ENCODE results near the gene GRIFIN.

The GRIFIN gene

DNA sequence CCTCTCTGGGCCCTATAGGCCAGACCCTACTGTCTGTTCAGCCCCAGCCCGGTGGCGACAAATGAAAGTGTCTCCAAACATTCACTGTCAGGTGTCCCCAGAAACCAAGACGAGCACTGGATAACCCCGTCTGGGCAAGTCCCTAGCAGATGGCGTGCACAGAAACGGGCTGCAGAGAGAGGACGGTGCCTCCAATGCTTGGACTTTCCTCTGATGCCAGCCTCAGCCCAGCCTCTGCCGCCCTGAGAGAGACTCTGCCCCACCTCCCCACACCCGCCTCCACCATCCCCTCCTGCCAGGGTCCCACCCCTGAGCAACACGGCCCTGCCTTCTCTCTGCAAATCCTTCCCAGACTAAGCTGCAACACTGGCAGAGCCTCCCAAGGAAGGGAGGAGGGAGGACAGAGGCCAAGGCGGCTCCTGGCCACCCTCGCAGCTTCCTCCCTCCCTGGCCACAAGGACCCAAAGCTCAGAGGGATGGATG is 36.0 kb upstream of the GRIFIN start:
- DNase-seq, result no peak

DNA sequence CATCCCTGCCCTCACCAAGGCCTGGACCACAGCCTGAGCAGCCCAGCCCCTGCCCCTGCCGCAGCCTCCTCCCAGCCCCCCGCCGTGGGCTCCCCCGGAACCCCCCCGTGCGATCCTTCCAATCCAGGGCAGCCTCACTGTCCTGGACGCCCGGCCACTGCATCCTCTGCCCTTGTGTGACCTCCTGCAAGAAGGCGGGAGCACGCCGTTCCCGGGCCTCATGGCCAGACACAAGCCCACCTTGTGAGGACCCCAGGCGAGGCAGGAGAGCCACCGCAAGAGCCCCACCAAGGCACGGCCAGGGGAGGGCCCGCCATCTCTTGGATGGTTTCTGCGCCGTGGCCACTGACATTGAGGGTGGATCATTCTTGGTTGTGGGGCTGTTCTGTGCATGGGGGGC is 35.6 kb upstream of the GRIFIN start:
- DNase-seq, result no peak

DNA sequence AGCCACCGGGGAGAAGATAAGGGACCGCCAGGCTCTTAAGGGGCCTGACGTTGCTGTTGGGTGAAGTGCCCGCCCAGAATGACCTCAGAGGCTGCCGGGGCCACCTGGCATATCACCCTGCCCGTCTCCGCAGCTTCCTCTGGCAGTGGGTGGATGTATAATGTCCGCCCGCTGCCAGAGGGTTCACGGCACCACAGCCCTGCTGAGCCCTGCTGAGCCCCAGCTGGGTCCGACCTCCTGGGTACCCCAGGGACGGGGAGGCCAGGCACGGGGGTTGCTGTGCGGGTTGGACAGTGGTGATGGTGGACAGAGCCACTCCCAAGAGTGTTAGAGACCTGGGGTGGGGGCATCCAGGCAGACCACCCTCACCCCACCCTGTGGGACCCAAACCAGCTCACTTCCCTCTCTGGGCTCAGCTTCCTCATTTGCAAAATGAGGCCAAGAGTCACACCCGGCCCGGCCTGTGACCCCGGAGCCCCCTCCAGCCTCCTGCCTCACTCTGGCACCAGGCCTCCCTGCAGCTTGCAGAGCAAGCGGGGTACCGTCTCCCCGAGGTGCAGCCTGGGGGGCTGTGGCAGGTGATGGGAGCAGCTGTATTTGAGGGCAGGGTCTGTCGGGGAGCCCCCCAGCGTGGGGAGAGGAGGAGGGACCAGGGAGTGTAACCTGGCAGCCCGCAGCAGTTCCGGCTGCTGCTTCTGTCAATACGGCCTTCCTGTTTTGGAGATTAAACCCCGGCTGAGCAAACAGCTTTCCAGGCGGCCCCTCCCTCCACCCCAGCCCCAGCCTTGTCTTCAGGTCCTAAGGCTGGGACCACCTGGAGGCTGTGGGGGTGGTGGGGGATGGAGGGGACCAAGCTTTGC is 34.9 kb upstream of the GRIFIN start:
- DNase-seq, result peak; percentile 63

DNA sequence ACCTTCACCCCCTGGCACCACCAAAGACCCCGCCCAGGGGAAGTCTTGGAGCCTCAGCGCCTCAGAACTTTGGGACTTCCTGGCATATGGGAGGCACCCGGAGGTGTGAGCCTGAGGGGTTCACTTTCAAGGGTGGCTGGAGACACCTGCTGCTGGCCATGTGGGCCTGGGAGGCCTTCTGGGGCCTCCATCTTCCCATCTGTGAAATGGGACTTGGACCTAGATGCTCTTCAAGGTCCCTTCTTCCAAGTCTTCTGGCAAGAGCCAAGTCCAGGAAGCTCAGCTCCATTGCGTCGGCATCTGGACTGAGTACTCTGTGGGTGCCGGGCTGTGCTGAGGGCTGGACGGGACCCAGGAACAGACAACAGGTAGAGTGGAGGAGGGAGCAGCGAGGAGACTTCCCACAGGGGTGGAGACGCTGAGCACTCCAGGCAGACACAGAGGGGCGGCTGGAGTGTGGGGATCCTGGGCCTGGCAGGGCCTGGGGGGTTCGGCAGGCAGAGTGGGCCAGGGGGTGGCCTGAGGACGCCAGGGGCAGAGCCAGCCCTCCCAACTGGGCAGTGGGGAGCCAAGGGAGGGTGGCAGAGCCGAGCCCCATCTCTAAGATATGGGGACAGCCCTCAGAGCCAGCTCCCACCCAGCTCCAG is 34.1 kb upstream of the GRIFIN start:
- no peak for DNase-seq

DNA sequence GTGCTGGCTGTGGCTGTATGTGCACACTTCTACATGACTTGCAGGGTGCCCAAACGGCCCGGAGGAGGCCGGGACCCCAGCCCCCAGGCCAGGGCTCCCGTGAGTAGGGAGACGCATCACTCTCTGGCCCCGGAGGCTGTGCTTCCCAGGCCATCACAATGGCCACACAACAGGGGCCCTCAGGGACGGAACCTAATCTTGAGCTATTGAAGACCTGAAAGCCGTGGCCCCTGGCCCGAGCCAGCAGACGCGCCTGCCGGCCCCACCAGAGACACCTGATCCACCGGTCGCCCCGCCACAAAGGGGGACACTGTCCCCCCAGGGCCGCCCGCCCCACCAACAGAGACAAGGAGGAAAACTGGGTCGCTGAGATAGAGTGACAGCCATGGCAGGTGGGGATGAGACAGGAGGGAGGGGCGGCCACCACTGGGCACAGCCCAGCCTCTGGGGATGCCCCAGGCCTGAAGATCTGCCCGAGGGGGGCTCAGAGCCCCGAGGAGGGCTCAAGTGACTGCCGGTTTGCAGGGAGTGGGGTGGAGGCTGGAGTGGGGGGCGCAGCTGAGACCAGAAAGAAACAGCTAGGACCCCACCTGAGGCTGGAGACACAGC is 33.2 kb upstream of the GRIFIN start:
- DNase-seq, result no peak

DNA sequence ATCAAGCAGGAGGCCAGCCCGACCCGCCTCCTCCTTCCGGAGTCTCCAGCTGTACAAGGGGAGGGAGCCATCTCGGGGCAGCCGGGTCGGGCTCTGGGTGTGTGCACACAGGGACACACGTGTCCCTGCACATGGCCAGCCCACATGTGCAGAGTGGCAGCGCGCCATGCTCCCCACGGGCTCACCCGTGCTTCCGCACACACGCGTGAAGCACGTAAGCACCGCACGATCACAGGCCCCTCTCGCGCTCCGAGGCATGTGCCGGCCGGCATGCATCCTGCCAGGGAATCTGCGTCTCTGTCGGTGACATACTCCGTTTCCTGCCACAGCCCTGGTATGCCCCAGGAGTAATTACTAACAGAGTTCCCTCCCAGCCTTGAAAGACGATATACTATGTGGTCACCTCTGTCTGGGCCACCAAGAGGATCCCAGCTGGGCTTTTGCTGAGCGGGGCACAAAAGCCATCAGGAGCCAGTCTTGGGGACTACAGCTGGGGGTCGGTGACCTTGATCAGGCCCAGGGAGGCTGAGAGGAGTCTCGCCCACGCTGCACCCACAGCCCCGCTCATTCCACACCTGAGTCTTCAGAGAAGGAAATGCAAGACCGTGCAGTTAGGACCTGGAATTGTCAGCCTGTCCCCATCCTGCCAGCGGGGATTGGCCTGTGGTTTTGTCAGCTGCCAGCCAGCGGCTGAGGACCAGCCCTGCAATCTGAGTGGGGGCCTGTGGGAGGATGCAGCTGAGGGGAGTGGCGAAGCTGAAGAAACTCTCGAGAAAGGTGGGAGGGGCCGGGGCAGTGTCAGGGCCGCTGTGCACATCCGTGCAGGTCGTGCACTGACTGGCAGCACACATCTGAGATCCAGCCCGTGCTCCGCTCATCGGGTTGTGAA is 32.4 kb upstream of the GRIFIN start:
- DNase-seq, result no peak

DNA sequence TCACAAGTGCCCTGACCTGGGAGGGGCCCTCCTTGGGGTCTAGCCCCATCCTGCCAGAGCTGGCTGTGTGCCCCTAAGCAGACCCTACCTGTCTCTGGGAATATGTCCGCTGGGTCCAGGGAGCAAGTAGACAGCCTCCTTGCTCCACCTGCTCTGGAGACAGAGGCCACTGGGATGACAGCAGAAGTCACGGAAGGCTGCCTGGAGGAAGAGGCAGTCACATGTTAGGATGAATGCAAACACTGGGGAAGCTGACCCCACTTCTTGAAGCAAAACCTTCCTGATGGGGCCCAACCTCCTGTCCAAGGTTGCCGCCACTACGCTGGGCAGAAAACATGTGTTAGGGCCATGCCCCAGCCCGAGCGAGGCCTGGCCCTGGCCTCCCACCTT is 31.7 kb upstream of the GRIFIN start:
- DNase-seq, result no peak

DNA sequence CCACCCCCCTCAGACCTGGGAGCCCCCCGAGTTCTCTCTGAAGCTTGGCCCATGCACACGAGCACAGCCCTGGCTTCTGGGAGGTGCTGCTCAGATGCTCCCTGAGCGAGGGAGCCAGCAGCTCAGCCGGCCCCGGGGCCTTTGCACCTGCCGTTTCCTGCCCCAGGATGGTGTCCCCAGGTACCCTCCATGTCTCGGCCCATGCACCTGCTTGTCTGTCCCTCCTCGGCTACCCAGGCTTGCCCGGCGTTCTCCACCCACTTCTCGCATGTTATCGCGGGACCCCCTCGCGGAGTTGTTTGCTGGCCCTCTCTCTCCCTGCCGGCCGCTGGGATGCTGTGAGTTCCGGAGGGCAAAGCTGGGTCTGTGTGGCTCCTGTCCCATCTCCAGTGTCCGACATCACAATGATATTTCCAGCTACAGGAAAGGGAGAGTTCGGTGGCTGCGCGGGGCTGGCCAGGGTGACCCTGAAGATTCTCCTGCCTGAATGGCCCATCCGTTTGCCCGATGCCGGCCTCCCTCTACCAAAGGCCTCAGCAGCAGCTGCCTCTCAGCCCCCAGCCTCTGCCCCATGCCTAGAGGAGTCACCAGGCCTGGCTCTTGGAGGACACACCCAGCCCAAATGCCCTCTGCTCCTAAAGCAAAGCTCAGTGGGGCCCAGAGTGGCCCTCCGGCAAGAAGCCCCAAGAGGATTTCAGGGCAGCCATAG is 31.2 kb upstream of the GRIFIN start:
- DNase-seq, result no peak

DNA sequence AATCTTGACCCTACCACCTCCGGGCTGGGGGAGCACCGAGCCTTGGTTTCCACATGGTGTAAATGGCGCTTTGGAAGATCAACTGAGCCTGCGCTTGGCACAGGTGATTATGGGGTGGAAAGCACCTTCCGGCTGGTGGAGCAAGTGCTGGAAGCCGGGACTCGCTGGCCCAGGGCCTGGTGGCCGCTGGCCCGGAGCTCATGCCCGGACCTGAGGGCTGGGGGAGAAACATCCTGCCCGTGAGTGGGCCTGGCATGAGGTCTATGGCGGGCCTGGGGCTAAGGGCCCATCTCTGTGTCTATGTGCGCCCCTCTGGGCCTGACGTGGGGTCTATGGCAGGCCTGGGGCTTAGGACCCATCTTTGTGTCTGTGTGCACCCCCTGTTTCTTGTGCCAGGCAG is 29.2 kb upstream of the GRIFIN start:
- no peak for DNase-seq

DNA sequence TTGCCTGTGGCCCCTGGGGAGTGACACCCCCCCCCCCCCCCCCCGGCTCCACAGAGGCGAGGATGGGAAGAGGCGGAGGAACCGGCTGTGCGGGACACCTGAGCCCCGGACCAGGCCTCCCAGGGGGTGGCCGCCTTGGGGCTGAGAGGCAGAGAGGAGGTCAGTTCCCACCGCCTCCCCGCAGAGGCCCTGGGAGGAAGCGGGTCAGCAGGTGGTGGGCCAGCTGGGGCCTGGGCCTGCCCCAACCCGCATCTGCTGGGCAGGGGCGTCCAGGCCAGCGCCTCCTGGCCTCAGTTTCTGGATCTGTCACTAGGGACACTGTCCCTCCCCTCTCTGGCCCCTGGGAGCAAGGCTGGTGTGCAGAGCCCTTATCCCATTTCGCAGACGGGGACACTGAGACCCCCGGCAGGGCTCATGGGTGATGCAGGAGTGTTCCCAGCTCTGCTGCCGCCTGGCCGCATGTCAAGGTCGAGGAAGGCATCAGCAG is 28.7 kb upstream of the GRIFIN start:
- no peak for DNase-seq

DNA sequence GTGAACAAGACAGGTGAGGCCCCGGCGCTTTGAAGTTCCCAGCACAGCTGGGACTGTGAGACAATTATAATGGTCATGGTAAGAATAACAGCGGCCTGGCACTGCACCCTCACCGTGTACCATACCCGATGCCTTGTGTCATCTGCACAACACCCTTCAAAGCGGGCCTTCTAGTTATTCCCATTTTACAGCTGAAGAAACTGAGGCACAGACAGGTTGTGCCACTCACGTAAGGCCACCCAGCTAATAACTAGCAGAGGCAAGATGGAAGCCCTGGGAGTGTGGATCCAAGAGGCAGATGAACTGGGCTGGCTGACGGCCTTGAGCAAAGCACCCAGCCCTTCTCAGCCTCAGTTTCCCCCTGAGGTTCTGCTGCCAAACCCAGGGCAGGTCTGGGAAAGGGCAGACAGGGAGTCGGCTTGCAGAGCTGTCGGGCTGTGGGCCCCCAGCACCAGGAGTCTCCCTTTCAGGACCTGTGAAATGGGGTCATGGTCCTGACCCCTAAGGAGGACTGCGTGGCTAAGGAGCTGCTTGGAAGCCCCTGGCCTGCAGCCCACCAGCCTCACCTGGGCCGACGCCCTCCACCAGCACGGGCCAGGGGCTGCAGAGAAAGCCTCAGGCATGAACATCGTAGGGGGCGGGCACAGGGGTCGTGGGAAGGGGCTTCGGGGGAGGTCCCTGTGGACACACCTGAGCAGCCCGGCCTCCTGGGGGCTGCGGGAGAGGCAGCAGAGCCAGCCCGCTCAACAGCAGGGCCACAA is 28.1 kb upstream of the GRIFIN start:
- no peak for DNase-seq

DNA sequence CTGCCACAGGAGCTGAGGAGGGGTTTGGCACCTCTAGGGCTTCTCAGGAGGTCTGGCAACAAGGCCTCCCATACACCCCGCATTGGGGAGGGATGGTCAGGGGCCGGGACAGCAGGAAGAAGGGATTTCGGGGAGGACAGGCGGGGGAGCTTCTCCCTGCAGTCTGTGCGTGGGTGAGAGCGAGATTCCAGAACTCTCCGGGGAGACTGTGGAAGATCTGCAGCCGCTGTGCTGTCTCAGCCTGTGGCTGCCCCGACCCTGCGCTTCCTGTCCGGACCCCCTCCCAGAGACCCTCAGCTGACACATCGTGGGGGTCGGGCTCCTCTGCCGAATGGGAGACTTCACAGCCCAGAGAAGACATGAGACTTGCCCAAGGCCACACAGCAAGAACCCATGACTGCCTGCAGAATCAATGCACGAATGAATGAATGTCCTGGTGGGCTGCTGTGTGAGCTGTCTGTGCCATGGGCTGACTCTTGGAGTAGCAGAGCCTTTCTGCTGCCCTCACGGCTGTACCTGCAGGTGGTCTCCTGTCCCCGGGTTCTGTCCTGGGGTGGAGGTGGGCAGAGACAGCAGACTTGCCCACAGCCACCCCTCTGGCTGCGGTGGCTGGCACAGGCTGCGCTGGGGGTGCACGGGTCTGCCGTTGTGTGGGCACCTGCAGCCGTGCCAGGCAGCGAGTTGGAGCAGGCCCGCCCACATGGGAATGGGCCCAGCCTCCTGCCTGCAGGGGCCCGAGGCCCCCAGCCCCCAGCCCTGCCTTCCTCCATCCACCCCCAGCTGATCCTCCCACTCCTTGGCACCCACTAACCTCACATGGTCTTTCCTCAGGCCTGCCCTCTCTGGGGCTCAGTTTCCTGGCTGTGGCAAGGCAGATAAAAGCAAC is 27.1 kb upstream of the GRIFIN start:
- no peak for DNase-seq

DNA sequence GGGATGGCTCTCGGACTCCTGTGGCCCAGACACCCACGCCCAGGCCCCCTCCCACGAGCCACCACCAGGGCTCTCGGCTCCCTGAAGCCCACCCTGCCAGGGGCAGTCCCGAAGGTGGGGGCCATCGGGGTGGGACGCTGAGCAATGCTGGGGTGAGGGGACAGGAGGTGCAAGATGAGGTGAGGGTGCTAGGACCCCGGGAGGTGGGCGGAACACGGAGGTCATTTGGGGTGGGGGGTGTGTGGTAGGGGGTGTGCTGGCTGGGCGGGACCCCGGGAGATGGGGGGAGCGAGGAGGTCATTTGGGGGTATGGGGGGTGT is 26.4 kb upstream of the GRIFIN start:
- no peak for DNase-seq

DNA sequence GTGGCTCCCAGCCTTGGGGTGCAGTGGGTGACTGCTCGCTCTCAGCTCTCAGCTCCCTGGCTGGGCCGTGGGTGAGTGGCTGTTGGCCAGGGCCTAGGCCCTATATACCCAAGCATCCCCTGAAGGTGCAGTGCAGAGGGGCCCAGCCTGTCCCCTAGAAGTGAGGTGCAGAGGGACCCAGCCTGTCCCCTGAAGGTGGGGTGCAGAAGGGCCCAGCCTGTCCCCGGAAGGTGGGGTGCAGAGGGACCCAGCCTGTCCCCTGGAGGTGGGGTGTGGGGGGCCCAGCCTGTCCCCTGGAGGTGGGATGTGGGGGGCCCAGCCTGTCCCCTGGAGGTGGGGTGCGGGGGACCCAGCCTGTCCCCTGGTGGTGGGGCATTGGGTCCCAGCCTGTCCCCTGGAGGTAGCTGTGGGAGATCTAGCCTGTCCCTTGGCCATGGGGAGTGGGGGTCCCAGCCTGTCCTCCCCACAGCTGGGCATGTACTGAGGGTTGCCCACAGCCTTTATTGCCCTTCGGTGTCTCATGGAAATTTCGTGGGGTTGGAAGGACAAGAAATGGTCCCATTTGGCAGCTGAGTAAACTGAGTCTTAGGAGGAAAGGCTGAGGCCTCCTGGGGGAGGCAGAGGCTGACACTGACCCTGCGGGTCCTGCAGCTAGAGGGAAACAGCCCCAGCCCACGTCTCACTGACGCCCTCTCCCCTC is 25.9 kb upstream of the GRIFIN start:
- no peak for DNase-seq

DNA sequence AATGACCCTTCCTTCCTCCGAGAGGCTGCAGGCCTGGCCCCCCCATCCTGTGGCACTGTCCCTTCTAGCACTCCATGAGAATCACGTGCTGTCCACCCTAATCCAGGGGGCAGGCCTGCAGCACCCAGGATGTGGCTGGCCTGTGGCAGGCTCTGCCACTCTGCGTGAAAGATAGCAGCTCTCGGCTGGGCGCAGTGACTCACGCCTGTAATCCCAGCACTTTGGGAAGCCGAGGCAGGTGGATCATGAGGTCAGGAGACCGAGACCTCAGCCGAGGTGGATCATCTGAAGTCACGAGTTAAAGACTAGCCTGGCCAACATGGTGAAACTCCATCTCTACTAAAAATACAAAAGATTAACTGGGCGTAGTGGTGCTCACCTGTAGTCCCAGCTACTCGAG is 24.5 kb upstream of the GRIFIN start:
- DNase-seq, result no peak

DNA sequence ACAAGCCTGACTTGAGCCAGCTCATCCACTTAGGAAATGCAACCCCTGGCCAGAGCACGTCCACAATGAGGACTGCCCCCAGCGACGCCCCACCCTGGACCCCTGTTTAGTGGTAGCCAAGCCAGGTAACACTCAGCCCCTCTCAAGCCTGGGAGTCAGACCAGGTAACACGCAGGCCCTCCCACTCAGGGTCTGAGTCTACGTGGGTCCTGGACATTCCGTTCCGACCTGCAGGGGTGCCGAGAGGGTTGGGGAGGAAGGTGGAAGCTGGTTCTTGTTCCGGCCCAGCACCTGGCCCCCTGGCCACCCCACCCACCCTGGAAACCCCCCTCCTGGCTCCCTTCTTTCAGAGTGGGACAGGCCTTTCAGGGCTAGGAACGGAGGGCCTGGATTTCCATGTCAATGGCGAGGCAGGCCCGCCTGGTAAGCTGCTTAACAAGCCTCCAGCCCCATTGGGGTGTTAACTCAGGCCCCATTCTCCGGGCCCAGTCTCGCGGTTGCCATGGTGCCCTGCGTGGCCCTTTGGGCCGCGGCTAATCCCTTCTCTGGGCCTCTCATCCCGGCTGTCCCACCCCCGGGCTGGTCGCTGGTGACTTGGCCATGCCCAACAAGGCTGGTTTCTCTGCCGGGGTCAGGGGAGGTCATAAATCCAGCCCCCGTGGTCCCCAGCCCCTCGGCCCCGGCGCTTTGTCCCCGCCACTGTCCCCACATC is 23.7 kb upstream of the GRIFIN start:
- DNase-seq, result no peak

DNA sequence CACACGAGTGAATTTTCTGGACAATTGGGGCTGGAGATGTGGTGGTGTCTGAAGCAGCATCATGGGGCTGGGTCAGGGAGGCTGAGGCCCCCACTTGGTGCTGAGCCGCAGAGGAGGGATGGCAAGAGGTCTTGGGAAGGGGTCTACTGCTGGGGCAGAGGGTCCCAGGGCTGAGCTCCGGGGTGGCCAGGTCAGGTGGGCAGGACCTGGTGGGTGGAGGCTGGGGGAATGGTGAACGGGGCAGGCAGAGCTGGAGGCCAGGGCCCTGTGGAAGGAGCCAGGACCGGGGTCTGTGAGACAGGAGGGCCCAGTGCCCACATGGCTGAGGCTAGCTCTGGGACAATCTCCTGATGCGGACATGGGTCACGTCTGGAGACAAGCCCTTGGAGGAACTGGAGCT is 23.0 kb upstream of the GRIFIN start:
- no peak for DNase-seq

DNA sequence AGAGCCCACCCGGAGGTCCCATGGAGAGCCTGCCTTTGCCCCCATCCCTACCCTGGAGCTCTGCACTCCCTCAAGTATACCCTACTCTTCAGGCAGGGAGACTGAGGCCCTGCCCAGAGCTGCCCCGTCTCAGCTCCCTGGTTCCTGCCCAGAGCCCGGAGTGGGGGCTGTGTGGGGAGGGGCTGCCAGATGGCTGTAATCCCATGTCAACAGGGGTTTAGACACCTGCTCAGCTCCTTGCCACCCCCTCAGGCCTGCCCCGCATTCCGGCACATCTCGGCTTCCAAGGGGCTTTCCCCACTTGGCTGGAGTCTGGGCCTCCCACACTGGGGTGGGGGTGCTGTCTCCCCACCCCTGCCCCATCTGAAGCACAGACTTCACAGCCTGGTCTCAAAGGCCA is 22.5 kb upstream of the GRIFIN start:
- DNase-seq, result no peak
